ENCODE data around the gene HMGB2.

HMGB2 gene

GRCh38 chr4:173319696-173320095, 14.5 kb downstream of the HMGB2 start:
- peaks cover 64% of the 10 kb centered on the region; the same call in 1 of the 2 replicates for H3K36me3 ChIP-seq (ENCODE audit: insufficient read depth, low read length)
- no peak for TF ChIP-seq EZH2 (IDR thresholded peaks at IDR 0.05; ENCODE audit: borderline replicate concordance, low read length)
- no peak for TF ChIP-seq CTCF (IDR thresholded peaks at IDR 0.05; ENCODE audit: low read length)
- H3K27ac ChIP-seq (ENCODE audit: low read depth, low read length, poor library complexity, severe bottlenecking) = no peak overlapping the region
- no peaks in the 10 kb centered on the region for H3K9me3 ChIP-seq (ENCODE audit: low read length)
- no peak overlapping the region for H2AFZ ChIP-seq (ENCODE audit: low read length)
- no peaks in the 10 kb centered on the region for H3K27me3 ChIP-seq (ENCODE audit: insufficient read depth, low read length)
- H4K20me1 ChIP-seq (ENCODE audit: insufficient read depth, low read length) = no peaks in the 10 kb centered on the region
- H3K9me2 ChIP-seq (ENCODE audit: low read depth, low read length) = no peaks in the 10 kb centered on the region
- no peaks in the 10 kb centered on the region for H3K79me2 ChIP-seq (ENCODE audit: insufficient read depth, low read length)
- H3K4me1 ChIP-seq (ENCODE audit: insufficient read depth, low read length, severe bottlenecking) = no peaks in the 10 kb centered on the region
- no peak overlapping the region for H3K9ac ChIP-seq (ENCODE audit: low read length)
- no peak overlapping the region for H3K4me3 ChIP-seq (ENCODE audit: low read depth, low read length, poor library complexity, severe bottlenecking)
- no peak overlapping the region for H3K4me2 ChIP-seq (ENCODE audit: low read length)
- H3F3A ChIP-seq (ENCODE audit: insufficient read depth, low read length) = no peaks in the 10 kb centered on the region

DNA sequence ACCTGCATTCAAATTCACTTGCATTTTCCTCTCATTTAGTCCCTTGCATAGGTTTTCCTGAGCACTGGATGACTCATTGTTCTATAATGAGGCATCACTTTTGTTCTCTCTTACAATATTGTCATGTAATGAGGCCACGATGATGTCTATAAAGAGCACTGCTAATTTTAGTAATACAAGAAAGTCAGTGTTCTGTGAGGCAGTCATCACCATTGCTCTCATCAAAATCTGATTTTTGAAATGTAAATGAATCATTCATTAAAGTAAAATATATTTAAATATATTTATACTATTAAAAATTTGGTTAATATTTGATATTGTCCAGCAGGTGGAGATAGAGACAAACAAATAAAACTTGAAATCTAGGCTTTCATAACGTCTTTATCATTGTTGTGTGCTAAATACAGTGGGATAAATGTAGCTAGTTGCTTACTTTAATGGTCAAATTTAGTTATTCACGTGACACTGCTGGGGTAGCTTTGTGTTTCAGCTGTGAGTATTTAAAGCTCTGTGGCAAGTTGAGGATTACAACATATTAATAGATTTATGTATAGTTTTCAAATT, 15.4 kb downstream of the HMGB2 start:
- H3K9me2 ChIP-seq (ENCODE audit: low read depth, low read length) = no peaks in the 10 kb centered on the region
- H3K79me2 ChIP-seq (ENCODE audit: insufficient read depth, low read length) = no peaks in the 10 kb centered on the region
- no peak overlapping the region for H2AFZ ChIP-seq (ENCODE audit: low read length)
- H4K20me1 ChIP-seq (ENCODE audit: insufficient read depth, low read length) = no peaks in the 10 kb centered on the region
- H3K4me1 ChIP-seq (ENCODE audit: insufficient read depth, low read length, severe bottlenecking) = no peaks in the 10 kb centered on the region
- H3K9me3 ChIP-seq (ENCODE audit: low read length) = no peaks in the 10 kb centered on the region
- no peaks in the 10 kb centered on the region for H3K27me3 ChIP-seq (ENCODE audit: insufficient read depth, low read length)
- H3K4me2 ChIP-seq (ENCODE audit: low read length) = no peak overlapping the region
- no peak for TF ChIP-seq CTCF (IDR thresholded peaks at IDR 0.05; ENCODE audit: low read length)
- TF ChIP-seq EZH2 (IDR thresholded peaks at IDR 0.05; ENCODE audit: borderline replicate concordance, low read length) = no peak
- no peak overlapping the region for H3K27ac ChIP-seq (ENCODE audit: low read depth, low read length, poor library complexity, severe bottlenecking)
- no peak overlapping the region for H3K4me3 ChIP-seq (ENCODE audit: low read depth, low read length, poor library complexity, severe bottlenecking)
- peaks cover 73% of the 10 kb centered on the region; the same call in 1 of the 2 replicates for H3K36me3 ChIP-seq (ENCODE audit: insufficient read depth, low read length)
- H3K9ac ChIP-seq (ENCODE audit: low read length) = no peak overlapping the region
- no peaks in the 10 kb centered on the region for H3F3A ChIP-seq (ENCODE audit: insufficient read depth, low read length)

DNA sequence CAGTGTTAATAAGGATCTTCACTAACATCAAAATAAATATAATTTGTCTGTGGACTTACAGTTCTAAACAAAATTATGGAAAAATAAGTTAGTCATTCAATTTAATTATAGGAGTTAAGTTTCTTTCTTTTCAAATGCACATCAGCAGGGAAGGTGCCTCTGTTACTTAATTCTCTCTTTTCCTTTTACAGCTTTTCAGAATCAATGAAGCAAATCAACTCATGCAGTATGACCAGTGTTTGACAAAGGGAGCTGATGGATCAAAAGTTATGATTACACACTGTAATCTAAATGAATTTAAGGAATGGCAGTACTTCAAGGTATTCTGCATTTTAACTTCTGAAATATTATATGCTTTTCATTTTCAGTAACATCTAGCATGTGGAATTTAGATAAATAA, 15.9 kb downstream of the HMGB2 start:
- TF ChIP-seq EZH2 (IDR thresholded peaks at IDR 0.05; ENCODE audit: borderline replicate concordance, low read length) = no peak
- TF ChIP-seq CTCF (IDR thresholded peaks at IDR 0.05; ENCODE audit: low read length) = no peak
- Histone ChIP-seq H3K79me2 (ENCODE audit: insufficient read depth, low read length) (no peaks in the 10 kb centered on the region), H4K20me1 (ENCODE audit: insufficient read depth, low read length) (no peaks in the 10 kb centered on the region), H3K9me3 (ENCODE audit: low read length) (no peaks in the 10 kb centered on the region), H3K9me2 (ENCODE audit: low read depth, low read length) (no peaks in the 10 kb centered on the region), H2AFZ (ENCODE audit: low read length) (no peak overlapping the region), H3K4me2 (ENCODE audit: low read length) (no peak overlapping the region), H3K27me3 (ENCODE audit: insufficient read depth, low read length) (no peaks in the 10 kb centered on the region), H3K9ac (ENCODE audit: low read length) (no peak overlapping the region), H3K4me1 (ENCODE audit: insufficient read depth, low read length, severe bottlenecking) (no peaks in the 10 kb centered on the region), H3F3A (ENCODE audit: insufficient read depth, low read length) (no peaks in the 10 kb centered on the region), H3K36me3 (ENCODE audit: insufficient read depth, low read length) (peaks cover 73% of the 10 kb centered on the region; the same call in 1 of the 2 replicates), H3K27ac (ENCODE audit: low read depth, low read length, poor library complexity, severe bottlenecking) (no peak overlapping the region), H3K4me3 (ENCODE audit: low read depth, low read length, poor library complexity, severe bottlenecking) (no peak overlapping the region)

Measured in OCI-LY1 (cell line).